ENCODE data around the gene STAT5A. TPM values are rescaled to one million over a fixed set of nuclear protein-coding genes. Genes with fewer than 3 reads are reported as not detected.

The STAT5A gene
- total and polyA plus RNA-seq, 9 of the 15 experiments (the other 6 are each of a cell fraction or from before 2014, with no cell fraction given), result 79.9 to 415 (median 196) TPM

DNA sequence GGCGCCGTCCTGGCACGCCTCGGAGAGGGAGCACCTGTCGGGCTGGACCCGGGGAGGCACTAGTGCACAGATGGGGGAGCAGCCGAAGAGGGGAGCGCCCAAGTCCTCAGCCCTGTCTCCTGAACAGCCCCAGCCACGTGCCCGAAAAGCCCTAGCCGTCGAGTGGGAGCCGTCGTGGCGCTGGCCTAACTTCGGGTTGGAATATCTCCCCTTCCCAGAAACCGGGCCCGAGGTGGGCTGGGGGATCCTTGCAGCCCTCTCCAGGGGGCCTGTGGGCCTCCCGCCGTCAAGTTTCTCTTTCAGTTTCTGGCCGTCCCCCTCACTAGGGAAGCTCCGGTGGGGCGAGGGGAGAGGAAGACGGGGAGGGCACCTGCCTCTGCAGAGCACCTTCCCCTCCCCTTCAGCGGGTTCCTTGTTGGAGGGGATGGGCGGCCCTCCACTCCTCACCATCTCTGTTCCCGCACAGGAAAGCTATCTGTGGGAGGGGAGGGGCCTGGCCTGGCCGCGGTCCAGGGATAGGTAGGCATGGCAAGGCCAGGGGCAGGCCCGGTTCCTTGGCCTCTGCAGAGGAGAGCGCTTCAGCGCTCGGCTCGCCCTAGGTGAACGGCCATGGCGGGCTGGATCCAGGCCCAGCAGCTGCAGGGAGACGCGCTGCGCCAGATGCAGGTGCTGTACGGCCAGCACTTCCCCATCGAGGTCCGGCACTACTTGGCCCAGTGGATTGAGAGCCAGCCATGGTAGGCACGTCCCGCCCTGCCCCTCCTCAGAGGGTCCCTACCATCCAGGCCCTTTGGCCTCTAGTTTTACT, 709 bp downstream of the STAT5A start (continued):
- TF ChIP-seq RFX7 (CRISPR knock-in tag; IDR thresholded peaks at IDR 0.05), result no peak
- TF ChIP-seq HMG20A (CRISPR knock-in tag; conservative IDR thresholded peaks at IDR 0.05), result no peak
- peak; percentile 58; the same call in 1 of the 2 replicates for TF ChIP-seq MYNN (IDR thresholded peaks at IDR 0.05)
- TF ChIP-seq MYNN (CRISPR knock-in tag; IDR thresholded peaks at IDR 0.05), result no peak
- TF ChIP-seq, protein P1, sequence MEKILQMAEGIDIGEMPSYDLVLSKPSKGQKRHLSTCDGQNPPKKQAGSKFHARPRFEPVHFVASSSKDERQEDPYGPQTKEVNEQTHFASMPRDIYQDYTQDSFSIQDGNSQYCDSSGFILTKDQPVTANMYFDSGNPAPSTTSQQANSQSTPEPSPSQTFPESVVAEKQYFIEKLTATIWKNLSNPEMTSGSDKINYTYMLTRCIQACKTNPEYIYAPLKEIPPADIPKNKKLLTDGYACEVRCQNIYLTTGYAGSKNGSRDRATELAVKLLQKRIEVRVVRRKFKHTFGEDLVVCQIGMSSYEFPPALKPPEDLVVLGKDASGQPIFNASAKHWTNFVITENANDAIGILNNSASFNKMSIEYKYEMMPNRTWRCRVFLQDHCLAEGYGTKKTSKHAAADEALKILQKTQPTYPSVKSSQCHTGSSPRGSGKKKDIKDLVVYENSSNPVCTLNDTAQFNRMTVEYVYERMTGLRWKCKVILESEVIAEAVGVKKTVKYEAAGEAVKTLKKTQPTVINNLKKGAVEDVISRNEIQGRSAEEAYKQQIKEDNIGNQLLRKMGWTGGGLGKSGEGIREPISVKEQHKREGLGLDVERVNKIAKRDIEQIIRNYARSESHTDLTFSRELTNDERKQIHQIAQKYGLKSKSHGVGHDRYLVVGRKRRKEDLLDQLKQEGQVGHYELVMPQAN (IDR thresholded peaks at IDR 0.05; ENCODE audit: borderline replicate concordance), result peak; percentile 17; the same call in 1 of the 2 replicates
- no peak for TF ChIP-seq DNMT1 (IDR thresholded peaks at IDR 0.05)
- TF ChIP-seq MTA3 (IDR thresholded peaks at IDR 0.05; ENCODE audit: borderline replicate concordance), result no peak
- peak; percentile 51 for TF ChIP-seq HMGN3 (IDR thresholded peaks at IDR 0.05; ENCODE audit: borderline replicate concordance, extremely low read depth, insufficient read length, low read depth, low read length)
- TF ChIP-seq SRSF7 (optimal IDR thresholded peaks at IDR 0.05; ENCODE audit: low read depth, low read length), result no peak
- TF ChIP-seq CTBP1 (IDR thresholded peaks at IDR 0.05; ENCODE audit: borderline replicate concordance), result peak; percentile 56
- peak; percentile 19 to 54; a peak in 2 of 4 replicates for TF ChIP-seq NRF1 (conservative IDR thresholded peaks at IDR 0.05 in 1 of 2, IDR thresholded peaks at IDR 0.05 in 1 of 2)
- no peak for TF ChIP-seq ZNF174 (CRISPR knock-in tag; IDR thresholded peaks at IDR 0.05)
- TF ChIP-seq, protein P2, sequence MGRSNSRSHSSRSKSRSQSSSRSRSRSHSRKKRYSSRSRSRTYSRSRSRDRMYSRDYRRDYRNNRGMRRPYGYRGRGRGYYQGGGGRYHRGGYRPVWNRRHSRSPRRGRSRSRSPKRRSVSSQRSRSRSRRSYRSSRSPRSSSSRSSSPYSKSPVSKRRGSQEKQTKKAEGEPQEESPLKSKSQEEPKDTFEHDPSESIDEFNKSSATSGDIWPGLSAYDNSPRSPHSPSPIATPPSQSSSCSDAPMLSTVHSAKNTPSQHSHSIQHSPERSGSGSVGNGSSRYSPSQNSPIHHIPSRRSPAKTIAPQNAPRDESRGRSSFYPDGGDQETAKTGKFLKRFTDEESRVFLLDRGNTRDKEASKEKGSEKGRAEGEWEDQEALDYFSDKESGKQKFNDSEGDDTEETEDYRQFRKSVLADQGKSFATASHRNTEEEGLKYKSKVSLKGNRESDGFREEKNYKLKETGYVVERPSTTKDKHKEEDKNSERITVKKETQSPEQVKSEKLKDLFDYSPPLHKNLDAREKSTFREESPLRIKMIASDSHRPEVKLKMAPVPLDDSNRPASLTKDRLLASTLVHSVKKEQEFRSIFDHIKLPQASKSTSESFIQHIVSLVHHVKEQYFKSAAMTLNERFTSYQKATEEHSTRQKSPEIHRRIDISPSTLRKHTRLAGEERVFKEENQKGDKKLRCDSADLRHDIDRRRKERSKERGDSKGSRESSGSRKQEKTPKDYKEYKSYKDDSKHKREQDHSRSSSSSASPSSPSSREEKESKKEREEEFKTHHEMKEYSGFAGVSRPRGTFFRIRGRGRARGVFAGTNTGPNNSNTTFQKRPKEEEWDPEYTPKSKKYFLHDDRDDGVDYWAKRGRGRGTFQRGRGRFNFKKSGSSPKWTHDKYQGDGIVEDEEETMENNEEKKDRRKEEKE (IDR thresholded peaks at IDR 0.05; ENCODE audit: borderline replicate concordance in 1 of 2, control insufficient read depth in 1 of 2, low read depth in 2 of 2, low read length in 1 of 2), result no peak
- TF ChIP-seq, protein P3, sequence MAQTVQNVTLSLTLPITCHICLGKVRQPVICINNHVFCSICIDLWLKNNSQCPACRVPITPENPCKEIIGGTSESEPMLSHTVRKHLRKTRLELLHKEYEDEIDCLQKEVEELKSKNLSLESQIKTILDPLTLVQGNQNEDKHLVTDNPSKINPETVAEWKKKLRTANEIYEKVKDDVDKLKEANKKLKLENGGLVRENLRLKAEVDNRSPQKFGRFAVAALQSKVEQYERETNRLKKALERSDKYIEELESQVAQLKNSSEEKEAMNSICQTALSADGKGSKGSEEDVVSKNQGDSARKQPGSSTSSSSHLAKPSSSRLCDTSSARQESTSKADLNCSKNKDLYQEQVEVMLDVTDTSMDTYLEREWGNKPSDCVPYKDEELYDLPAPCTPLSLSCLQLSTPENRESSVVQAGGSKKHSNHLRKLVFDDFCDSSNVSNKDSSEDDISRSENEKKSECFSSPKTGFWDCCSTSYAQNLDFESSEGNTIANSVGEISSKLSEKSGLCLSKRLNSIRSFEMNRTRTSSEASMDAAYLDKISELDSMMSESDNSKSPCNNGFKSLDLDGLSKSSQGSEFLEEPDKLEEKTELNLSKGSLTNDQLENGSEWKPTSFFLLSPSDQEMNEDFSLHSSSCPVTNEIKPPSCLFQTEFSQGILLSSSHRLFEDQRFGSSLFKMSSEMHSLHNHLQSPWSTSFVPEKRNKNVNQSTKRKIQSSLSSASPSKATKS (CRISPR knock-in tag; IDR thresholded peaks at IDR 0.05), result no peak
- no peak for TF ChIP-seq ZZZ3 (IDR thresholded peaks at IDR 0.05)
- 0 out of 2 replicates have a peak, but pooled peaks have one; percentile 56 for TF ChIP-seq CBX1 (IDR thresholded peaks at IDR 0.05; ENCODE audit: low read depth)
- no peak for TF ChIP-seq NCOA4 (IDR thresholded peaks at IDR 0.05; ENCODE audit: partially characterized antibody)
- no peak for TF ChIP-seq ZNF384 (IDR thresholded peaks at IDR 0.05; ENCODE audit: low read depth, low read length)
- no peak for TF ChIP-seq TAF9B (IDR thresholded peaks at IDR 0.05; ENCODE audit: partially characterized antibody)
- peak; percentile 34 for TF ChIP-seq KDM5B (IDR thresholded peaks at IDR 0.05; ENCODE audit: insufficient replicate concordance, low read depth, low read length)
- TF ChIP-seq MBD2 (IDR thresholded peaks at IDR 0.05; ENCODE audit: borderline replicate concordance, low read depth), result 0 out of 2 replicates have a peak, but pooled peaks have one; percentile 37

All from K562 (cell line).